GM10847 (cell line): ENCODE data around the gene NKAIN2.

Source experiments
- POLR2A ChIP-seq: IDR thresholded peaks from 2 replicates; pipeline ENCODE4 v1.6.1; 2011; ENCODE audit not compliant: insufficient read length; ENCODE audit errors: extremely low read depth

NKAIN2 gene

GRCh38 chr6:124723671-124724070, 920.0 kb downstream of the NKAIN2 start:
- no peak for TF ChIP-seq POLR2A

DNA sequence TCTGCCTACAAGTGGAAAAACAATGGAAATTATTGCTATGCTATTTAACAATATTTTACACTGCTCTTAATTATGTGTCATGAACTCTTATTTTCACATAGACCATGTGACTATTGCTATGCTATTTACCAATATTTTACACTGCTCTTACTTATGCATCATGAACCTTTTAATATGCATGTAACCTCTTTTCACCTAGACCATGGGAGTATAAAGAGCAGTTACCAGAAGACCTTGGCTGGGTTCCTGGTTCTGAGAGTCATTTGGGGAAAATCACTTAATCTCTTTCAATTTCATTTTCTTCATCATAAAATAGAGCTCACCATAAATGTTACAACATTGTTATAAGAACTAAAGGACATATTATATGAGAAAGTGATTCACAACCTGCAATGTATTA, 934.8 kb downstream of the NKAIN2 start:
- no peak for TF ChIP-seq POLR2A

DNA sequence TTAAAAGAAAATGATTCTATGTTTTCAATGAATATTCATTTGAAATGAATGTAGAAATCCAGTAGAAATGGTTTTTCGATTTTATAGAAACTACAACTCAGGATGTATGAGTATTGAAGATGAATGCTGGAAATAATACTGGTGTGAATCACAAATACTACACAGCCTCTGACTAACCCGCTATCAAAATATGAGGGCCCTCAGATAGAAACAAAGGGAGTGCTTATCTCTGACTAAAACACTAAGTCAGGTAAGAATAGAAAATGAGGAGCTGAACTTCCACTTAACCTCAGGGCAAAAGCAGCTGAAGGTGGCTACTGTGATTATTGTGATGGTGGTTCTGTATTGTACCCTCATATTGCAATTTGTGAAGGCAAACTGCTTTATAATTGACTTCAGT, 937.7 kb downstream of the NKAIN2 start:
- no peak for TF ChIP-seq POLR2A

DNA sequence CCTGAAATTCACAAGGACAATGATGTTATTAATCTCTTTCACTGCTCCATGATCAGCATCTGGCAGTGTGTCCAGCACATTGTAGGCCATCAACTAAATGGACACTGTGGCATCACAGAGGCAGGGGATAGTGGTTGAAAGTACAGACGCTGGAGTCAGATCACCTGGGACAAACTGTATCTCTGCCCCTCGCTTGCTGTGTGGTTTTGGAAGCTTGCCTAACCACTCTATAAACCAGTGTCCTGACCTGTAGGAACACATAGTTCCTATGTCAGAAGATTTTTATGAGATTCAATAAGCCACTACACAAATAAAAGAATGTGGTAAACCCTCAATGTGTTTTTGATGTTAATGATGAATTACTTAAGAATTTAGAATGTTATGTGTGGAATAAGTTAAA, 939.3 kb downstream of the NKAIN2 start:
- TF ChIP-seq POLR2A: no peak

DNA sequence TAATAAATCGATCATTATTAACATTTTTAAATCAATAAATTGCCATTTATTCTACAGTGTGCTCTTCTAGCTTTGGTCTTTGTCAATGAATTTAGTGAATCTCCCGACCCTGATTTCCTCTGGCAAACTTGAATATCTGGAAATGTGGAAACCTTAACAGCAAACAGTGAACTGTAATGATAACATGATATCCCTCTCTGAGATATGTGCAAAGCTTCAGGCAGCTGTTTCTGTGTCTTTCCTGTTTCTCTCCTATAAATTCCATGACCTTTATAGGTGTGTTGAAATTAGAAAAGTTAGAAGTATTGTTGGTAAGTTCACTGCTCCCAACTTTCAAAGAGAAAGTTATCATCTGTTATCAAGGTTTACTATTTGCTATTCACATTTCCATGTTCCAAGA, 939.8 kb downstream of the NKAIN2 start:
- no peak for TF ChIP-seq POLR2A

DNA sequence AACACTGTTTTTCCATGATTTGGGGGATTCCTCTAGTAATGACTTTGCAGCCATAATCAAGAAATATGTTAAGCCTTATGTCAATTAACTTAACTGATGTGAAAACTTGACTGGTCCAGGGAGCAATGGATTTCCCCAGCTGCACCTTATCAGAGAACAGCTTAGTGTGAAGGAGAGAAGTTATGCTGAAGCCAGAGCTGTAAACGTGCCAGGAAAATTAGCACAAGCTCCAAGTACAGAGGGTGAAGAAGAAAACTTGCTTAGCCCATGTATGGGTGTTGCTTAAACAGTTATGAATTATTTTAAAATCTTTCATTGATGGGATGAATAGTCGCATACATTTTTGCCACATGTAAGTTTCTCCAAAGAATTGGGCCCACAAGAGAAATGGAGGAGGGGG, 943.7 kb downstream of the NKAIN2 start:
- TF ChIP-seq POLR2A: no peak

DNA sequence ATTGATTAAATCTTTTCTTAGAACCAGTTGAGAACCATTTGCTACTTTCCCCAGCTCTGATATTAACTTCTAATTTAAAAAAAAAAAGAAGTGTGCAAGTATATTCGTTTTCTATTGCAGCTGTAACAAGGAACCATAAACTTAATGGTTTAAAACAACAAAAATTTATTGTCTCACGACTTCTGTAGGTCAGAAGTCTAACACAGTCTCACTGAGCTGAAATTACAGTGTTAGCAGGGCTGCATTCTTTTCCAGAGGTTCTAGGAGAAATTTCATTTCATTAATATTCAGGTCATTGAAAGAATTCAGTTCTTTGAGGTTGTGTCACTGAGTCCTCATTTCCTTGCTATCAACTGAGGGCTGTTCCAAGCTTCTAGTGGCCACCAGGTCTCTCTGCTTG, 945.1 kb downstream of the NKAIN2 start:
- TF ChIP-seq POLR2A: no peak

DNA sequence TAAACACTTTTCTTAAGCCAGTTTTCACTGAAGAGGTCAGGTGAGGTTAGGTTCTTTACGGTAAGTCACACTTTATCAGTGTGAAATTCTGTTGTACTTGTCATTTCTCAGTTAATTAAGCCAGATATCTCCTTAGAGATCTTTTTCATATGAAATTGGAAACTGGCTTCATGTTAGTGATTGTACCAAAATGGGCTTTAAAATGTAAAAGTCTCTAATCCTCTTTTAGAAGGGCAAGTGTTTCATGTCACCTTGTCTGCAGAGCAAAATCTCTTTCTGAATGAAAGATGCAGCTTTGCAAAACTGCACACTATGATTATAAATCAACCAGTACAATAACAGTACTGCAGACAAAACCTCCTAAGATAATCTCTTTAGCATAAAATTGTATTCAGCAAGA, 949.3 kb downstream of the NKAIN2 start:
- TF ChIP-seq POLR2A: no peak

GRCh38 chr6:124753562-124754105, 950.0 kb downstream of the NKAIN2 start:
- no peak for TF ChIP-seq POLR2A

DNA sequence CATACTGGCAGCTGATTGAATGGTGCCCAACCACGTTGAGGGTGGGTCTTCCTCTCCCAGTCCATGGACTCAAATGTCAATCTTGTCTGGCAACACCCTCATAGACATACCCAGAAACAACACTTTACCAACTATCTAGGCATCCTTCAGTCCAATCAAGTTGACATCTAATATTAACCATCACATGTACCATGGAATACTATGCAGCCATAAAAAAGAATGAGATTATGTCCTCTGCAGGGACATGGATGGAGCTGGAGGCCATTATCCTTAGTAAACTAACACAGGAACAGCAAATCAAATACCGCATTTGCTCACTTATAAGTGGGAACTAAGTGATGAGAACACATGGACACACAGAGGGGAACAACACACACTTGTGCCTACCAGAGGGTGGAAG, 951.7 kb downstream of the NKAIN2 start:
- TF ChIP-seq POLR2A: no peak

- TF ChIP-seq POLR2A: no peak
Measured at GRCh38 chr6:124757560-124757959, 953.9 kb downstream of the NKAIN2 start.

DNA sequence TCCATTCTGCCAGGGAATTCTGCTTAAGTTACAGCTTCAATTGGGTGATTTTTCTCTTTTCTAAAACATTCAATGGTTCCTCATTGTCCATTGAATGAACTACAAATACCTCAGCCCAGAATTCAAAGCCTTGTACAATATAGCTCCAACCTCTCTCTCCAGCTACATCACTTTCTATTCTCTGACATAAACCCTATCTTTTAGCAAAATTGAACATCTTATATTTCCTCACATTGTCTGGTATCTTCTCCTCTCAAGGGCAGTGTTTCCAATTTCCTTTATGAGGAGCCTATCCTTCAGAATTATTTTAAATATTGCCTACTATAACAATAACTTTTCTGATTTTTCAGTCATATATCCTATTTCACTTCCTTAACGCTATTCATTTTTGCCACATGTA, 955.0 kb downstream of the NKAIN2 start:
- no peak for TF ChIP-seq POLR2A

DNA sequence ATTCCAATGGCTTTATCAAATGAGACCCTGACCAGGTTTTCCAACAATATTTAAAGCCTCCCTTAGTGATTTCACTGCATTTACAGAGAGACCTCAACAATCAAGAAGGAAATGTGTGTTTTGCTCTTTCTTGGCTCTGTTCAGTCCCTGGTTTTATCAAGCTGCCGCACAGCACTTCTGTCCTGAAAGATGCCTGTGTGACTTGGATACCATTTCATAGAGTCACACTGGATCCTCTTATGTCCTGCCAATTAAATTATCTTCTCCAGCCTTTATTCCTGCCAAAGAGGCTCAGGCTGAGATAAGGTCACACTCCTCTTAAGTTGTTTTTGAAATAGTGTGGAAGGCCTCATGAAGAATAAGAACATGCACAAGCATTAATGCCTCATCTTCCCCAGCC, 961.6 kb downstream of the NKAIN2 start:
- no peak for TF ChIP-seq POLR2A

GRCh38 chr6:124768224-124768623, 964.6 kb downstream of the NKAIN2 start:
- TF ChIP-seq POLR2A: no peak

DNA sequence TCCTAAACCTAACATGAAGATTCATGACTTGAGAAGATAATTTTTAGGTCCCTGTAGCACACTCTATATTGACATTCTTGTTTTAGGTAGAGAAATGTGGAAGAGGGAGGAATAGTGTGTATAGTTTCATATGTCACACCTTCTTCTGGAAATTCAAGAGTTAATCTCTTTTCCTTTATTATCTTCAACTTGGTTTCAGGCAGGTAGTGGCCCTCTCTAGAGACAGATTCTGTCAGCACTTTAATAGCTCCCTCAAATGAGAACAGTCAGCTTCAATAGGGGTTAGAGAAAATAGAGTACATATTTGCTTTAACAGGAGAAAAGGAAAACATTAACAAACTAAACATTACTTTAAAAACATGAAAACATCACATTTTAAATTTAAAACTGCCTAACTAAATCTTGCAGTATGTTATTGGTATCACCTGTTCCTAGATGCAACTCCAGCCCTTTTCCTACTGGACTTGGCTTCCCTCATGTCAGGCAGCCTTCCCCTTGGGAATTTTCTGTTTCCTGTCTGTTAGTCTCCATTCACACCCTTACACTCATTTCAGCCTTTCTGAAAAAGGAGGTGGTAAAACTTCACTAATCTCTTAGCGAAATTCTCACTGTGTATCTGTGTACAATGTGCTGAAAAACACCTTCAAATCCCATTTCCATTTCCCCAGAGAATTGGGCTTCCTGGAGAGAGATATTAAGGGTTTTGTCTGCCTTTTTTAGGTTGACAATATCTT, 966.3 kb downstream of the NKAIN2 start:
- no peak for TF ChIP-seq POLR2A

- TF ChIP-seq POLR2A: no peak
Measured at GRCh38 chr6:124770784-124771183, 967.1 kb downstream of the NKAIN2 start.

GRCh38 chr6:124772733-124773319, 969.2 kb downstream of the NKAIN2 start:
- TF ChIP-seq POLR2A: no peak

DNA sequence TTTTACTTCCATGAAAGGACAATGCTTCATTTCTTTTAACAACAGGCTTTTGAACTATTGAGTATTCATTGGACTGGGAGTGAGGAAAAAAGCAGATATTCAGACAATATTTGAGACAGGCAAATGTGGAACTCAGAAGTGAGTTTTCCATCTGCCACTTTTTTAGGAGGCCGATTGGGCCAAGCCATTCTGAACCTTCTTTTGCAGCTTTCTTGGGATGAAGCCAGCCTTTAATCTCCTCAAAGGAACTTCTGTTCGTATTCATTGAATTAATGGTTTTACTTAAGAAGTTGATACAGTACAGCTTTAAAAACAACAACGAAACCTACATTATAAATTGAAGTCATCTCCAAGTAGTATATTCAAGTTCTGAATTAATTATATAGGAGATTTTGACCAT, 971.5 kb downstream of the NKAIN2 start:
- no peak for TF ChIP-seq POLR2A

DNA sequence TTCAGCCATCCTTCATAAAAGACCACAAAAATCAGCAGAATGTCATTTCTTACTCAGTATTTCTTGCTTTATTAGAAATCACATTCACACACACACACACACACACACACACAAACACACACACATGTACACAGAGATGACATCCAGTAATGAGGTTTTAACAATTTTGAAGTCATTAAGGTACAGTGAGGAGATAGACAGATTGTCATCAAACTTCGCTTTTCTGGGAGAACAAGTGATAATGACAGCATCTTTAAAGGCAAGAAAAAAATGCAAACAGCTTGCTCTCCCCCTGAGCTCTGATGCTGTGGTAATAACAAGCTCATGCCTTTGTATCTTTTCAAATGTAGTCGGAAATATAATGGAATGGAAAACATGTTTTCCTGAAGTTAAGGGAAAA, 974.2 kb downstream of the NKAIN2 start:
- no peak for TF ChIP-seq POLR2A
